ENCODE measurements around the gene CCDC24. TPM values are rescaled to one million over a fixed set of nuclear protein-coding genes. Genes with fewer than 3 reads are reported as not detected.

The CCDC24 gene
- total RNA-seq, 1 experiment from 2014 or later, result 24.4 TPM

DNA sequence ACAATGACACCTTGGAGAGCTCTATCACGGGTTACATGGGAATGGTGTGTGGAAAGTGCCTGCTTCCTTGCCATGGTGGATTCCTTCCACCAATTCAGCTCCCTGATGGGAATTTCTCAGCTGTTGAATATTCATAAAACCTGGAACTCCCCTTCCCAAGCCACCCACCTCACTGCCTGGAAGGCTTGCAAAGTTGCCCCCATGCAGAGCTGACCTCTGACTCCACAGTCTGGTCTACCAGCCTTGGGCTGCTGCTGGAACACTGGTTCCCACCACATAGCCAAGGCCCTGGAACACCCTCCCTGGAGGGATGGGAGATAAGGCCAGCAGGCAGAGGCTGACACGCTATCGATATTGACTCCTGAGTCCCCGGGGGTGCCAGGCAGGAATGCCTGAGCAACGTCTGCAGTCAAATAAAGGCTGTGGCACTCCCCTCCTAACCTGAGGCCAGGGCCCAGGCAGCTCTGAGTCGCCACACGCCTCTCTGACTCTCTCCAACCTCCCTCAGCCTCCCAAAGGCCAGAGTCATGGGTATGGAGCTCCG, 8.8 kb downstream of the CCDC24 start:
- POLR2A ChIA-PET, result no interaction called here
- no peaks in the 10 kb centered on the region for H3K36me3 ChIP-seq (ENCODE audit: control insufficient read depth, insufficient read depth, low read length)
- ATAC-seq, result no peak
- H3K27me3 ChIP-seq (ENCODE audit: control insufficient read depth, insufficient read depth, low read length), result no peaks in the 10 kb centered on the region
- H3K9me3 ChIP-seq (ENCODE audit: control insufficient read depth, insufficient read depth, low read depth, low read length), result no peaks in the 10 kb centered on the region
- H3K4me3 ChIP-seq (ENCODE audit: low read depth in 2 of 2, low read length in 2 of 2), result no peak overlapping the region
- TF ChIP-seq, protein P1, sequence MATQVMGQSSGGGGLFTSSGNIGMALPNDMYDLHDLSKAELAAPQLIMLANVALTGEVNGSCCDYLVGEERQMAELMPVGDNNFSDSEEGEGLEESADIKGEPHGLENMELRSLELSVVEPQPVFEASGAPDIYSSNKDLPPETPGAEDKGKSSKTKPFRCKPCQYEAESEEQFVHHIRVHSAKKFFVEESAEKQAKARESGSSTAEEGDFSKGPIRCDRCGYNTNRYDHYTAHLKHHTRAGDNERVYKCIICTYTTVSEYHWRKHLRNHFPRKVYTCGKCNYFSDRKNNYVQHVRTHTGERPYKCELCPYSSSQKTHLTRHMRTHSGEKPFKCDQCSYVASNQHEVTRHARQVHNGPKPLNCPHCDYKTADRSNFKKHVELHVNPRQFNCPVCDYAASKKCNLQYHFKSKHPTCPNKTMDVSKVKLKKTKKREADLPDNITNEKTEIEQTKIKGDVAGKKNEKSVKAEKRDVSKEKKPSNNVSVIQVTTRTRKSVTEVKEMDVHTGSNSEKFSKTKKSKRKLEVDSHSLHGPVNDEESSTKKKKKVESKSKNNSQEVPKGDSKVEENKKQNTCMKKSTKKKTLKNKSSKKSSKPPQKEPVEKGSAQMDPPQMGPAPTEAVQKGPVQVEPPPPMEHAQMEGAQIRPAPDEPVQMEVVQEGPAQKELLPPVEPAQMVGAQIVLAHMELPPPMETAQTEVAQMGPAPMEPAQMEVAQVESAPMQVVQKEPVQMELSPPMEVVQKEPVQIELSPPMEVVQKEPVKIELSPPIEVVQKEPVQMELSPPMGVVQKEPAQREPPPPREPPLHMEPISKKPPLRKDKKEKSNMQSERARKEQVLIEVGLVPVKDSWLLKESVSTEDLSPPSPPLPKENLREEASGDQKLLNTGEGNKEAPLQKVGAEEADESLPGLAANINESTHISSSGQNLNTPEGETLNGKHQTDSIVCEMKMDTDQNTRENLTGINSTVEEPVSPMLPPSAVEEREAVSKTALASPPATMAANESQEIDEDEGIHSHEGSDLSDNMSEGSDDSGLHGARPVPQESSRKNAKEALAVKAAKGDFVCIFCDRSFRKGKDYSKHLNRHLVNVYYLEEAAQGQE (IDR thresholded peaks at IDR 0.05; ENCODE audit: insufficient read depth in 1 of 2, low read depth in 2 of 2, low read length in 1 of 2), result no peak
- TF ChIP-seq SIN3A (IDR thresholded peaks at IDR 0.05; ENCODE audit: borderline replicate concordance, insufficient read depth, low read depth, low read length), result no peak
- no peak for TF ChIP-seq TCF7L2 (IDR thresholded peaks at IDR 0.05; ENCODE audit: low read depth, low read length)
- no peak for TF ChIP-seq POLR2AphosphoS5 (IDR thresholded peaks at IDR 0.05; ENCODE audit: low read depth, low read length)
- TF ChIP-seq, protein P2, sequence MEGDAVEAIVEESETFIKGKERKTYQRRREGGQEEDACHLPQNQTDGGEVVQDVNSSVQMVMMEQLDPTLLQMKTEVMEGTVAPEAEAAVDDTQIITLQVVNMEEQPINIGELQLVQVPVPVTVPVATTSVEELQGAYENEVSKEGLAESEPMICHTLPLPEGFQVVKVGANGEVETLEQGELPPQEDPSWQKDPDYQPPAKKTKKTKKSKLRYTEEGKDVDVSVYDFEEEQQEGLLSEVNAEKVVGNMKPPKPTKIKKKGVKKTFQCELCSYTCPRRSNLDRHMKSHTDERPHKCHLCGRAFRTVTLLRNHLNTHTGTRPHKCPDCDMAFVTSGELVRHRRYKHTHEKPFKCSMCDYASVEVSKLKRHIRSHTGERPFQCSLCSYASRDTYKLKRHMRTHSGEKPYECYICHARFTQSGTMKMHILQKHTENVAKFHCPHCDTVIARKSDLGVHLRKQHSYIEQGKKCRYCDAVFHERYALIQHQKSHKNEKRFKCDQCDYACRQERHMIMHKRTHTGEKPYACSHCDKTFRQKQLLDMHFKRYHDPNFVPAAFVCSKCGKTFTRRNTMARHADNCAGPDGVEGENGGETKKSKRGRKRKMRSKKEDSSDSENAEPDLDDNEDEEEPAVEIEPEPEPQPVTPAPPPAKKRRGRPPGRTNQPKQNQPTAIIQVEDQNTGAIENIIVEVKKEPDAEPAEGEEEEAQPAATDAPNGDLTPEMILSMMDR (IDR thresholded peaks at IDR 0.05), result no peak
- intact Hi-C loops (cut with micrococcal nuclease; ENCODE audit: unreplicated experiment), result no loop called here
- CTCF ChIA-PET, result no interaction called here
- H3K4me1 ChIP-seq (ENCODE audit: control insufficient read depth, insufficient read depth, low read length), result no peaks in the 10 kb centered on the region
- DNase-seq (ENCODE audit: low read depth, low spot score), result no peak
- no peak overlapping the region for H3K27ac ChIP-seq (ENCODE audit: low read length)
- no TSS peak for BruUV-seq (replicated peaks)
- in situ Hi-C loops (cut with HindIII; ENCODE audit: low pct_unique_long_range_greater_than_20kb, low sequenced_read_pairs), result no loop called here

DNA sequence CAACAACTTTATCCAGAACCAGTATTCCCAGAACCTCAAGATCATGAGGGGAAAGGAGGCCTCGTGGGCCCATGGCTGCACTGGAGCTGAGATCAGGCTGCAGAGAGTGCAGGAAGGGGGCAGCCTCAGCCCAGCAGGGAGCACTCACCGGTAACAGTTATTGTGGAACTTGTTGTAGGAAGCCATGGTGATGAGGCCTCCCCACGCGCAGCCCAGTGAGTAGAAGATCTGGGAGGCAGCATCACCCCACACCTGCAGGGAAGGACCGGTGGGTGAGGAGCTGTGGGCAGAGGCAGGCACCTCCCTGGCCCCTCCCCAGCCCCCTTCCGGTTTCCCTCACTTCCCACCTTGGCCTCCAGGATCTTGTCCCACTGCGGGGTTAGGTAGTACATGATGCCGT, 10.8 kb downstream of the CCDC24 start:
- DNase-seq (ENCODE audit: low read depth, low spot score) (no peak), ATAC-seq (no peak)
- no TSS peak for BruUV-seq (replicated peaks)
- no peak for TF ChIP-seq POLR2AphosphoS5 (IDR thresholded peaks at IDR 0.05; ENCODE audit: low read depth, low read length)
- TF ChIP-seq, protein P1 (IDR thresholded peaks at IDR 0.05; ENCODE audit: insufficient read depth in 1 of 2, low read depth in 2 of 2, low read length in 1 of 2), result no peak
- no peak for TF ChIP-seq SIN3A (IDR thresholded peaks at IDR 0.05; ENCODE audit: borderline replicate concordance, insufficient read depth, low read depth, low read length)
- TF ChIP-seq TCF7L2 (IDR thresholded peaks at IDR 0.05; ENCODE audit: low read depth, low read length), result no peak
- TF ChIP-seq, protein P2 (IDR thresholded peaks at IDR 0.05), result no peak
- Histone ChIP-seq H3K4me3 (ENCODE audit: low read depth in 2 of 2, low read length in 2 of 2) (no peak overlapping the region), H3K9me3 (ENCODE audit: control insufficient read depth, insufficient read depth, low read depth, low read length) (no peaks in the 10 kb centered on the region), H3K27ac (ENCODE audit: low read length) (no peak overlapping the region), H3K4me1 (ENCODE audit: control insufficient read depth, insufficient read depth, low read length) (peaks cover 2% of the 10 kb centered on the region; the same call in 1 of the 2 replicates), H3K36me3 (ENCODE audit: control insufficient read depth, insufficient read depth, low read length) (no peaks in the 10 kb centered on the region), H3K27me3 (ENCODE audit: control insufficient read depth, insufficient read depth, low read length) (no peaks in the 10 kb centered on the region)
- CTCF ChIA-PET, result interaction anchor here (0.9 kb wide), 1 partner anchor 45 kb away, joined by 3 read pairs; no protein-coding TSS in a partner anchor
- intact Hi-C loops (cut with micrococcal nuclease; ENCODE audit: unreplicated experiment), result no loop called here
- POLR2A ChIA-PET, result no interaction called here
- in situ Hi-C loops (cut with HindIII; ENCODE audit: low pct_unique_long_range_greater_than_20kb, low sequenced_read_pairs), result no loop called here

All from Panc1 (cell line).